PFSK-1 (cell line): ENCODE data around the gene TOR1AIP2.

Experiments
- POLR2AphosphoS5 ChIP-seq: IDR thresholded peaks from 2 replicates; pipeline ENCODE4 v1.6.1; 2012; ENCODE audit warnings: low read depth, mild to moderate bottlenecking, control low read depth, low read length, moderate library complexity
- SIN3A ChIP-seq: IDR thresholded peaks from 2 replicates; pipeline ENCODE4 v1.6.1; 2012; ENCODE audit warnings: mild to moderate bottlenecking, low read length, moderate library complexity, borderline replicate concordance; ENCODE audit not compliant: insufficient read depth
- TF ChIP-seq, protein P1 (sequence below), 2 experiments: IDR thresholded peaks; 2 replicates each; pipeline versions ENCODE4 v1.6.1 to v1.8.0; 2011 to 2012; ENCODE audit warnings: low read depth in 2 of 2, low read length in 2 of 2, control low read depth in 1 of 2, inconsistent platforms in 1 of 2, mild to moderate bottlenecking in 1 of 2, moderate library complexity in 1 of 2; ENCODE audit not compliant: insufficient read depth in 1 of 2

- TF ChIP-seq POLR2AphosphoS5 (no peak), SIN3A (no peak)
- TF ChIP-seq, protein P1, sequence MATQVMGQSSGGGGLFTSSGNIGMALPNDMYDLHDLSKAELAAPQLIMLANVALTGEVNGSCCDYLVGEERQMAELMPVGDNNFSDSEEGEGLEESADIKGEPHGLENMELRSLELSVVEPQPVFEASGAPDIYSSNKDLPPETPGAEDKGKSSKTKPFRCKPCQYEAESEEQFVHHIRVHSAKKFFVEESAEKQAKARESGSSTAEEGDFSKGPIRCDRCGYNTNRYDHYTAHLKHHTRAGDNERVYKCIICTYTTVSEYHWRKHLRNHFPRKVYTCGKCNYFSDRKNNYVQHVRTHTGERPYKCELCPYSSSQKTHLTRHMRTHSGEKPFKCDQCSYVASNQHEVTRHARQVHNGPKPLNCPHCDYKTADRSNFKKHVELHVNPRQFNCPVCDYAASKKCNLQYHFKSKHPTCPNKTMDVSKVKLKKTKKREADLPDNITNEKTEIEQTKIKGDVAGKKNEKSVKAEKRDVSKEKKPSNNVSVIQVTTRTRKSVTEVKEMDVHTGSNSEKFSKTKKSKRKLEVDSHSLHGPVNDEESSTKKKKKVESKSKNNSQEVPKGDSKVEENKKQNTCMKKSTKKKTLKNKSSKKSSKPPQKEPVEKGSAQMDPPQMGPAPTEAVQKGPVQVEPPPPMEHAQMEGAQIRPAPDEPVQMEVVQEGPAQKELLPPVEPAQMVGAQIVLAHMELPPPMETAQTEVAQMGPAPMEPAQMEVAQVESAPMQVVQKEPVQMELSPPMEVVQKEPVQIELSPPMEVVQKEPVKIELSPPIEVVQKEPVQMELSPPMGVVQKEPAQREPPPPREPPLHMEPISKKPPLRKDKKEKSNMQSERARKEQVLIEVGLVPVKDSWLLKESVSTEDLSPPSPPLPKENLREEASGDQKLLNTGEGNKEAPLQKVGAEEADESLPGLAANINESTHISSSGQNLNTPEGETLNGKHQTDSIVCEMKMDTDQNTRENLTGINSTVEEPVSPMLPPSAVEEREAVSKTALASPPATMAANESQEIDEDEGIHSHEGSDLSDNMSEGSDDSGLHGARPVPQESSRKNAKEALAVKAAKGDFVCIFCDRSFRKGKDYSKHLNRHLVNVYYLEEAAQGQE (IDR thresholded peaks at IDR 0.05; ENCODE audit: insufficient read depth in 1 of 2, low read depth in 2 of 2, low read length in 2 of 2): no peak
Observed at GRCh38 chr1:179810367-179810715, 67.3 kb downstream of the TOR1AIP2 start.
